Esophagus squamous epithelium (tissue), 5 donors: ENCODE measurements around the gene NR3C2. TPM values are rescaled to one million over a fixed set of nuclear protein-coding genes. Genes with fewer than 3 reads are reported as not detected.

Experiments used
- DNase-seq: peaks from one replicate; lab custom pipeline; 2025; lab: John Stamatoyannopoulos, UW
- H3K27ac ChIP-seq, 4 donors: fragments of 200-600 bp; sonication (generic); one replicate each; pipeline ENCODE4 v1.5.1; 2016 to 2019; ENCODE audit warnings: mild to moderate bottlenecking in 1 of 4
- H3K27me3 ChIP-seq, 4 donors: fragments of 200-600 bp; sonication (generic); 1 replicate in 3 of 4; 2 replicates in 1 of 4; pipeline versions ENCODE4 v1.5.1 to v1.6.0; 2017 to 2021; ENCODE audit warnings: antibody characterized with exemption in 1 of 4
- H3K36me3 ChIP-seq, 3 donors: fragments of 200-600 bp; sonication (generic); one replicate each; pipeline ENCODE4 v1.5.1; 2016 to 2019
- H3K4me1 ChIP-seq, 3 donors: fragments of 200-600 bp; sonication (generic); one replicate each; pipeline ENCODE4 v1.5.1; 2017 to 2019
- H3K4me3 ChIP-seq, 4 donors: fragments of 200-600 bp; sonication (generic); 1 replicate in 3 of 4; 2 replicates in 1 of 4; pipeline ENCODE4 v1.5.1; 2016 to 2019; ENCODE audit warnings: mild to moderate bottlenecking in 2 of 4, moderate library complexity in 1 of 4
- H3K9me3 ChIP-seq, 3 donors: fragments of 200-600 bp; sonication (generic); one replicate each; pipeline ENCODE4 v1.5.1; 2016 to 2019
- CTCF ChIP-seq, 6 experiments: fragments of 450-650 bp in 4 of 6; fragments of 200-600 bp in 2 of 6; sonication (generic) in 2 of 6; IDR thresholded peaks; one replicate each; pipeline ENCODE4 v1.5.1; 2016 to 2019; ENCODE audit warnings: antibody characterized with exemption in 6 of 6, mild to moderate bottlenecking in 4 of 6, moderate library complexity in 4 of 6
- POLR2A ChIP-seq, 4 donors: fragments of 450-650 bp; IDR thresholded peaks; one replicate each; pipeline ENCODE4 v1.6.1; 2017; ENCODE audit warnings: antibody characterized with exemption in 4 of 4, mild to moderate bottlenecking in 4 of 4, moderate library complexity in 3 of 4
- WGBS, 2 donors: methylation state at CpG; one replicate each; pipeline ENCODE4 v1.1.5; 2018; 5-methylcytosine and 5-hydroxymethylcytosine counted together
- intact Hi-C: fragments of 100-400 bp; cut with DNase I; formaldehyde crosslinking; loops from one replicate; pipeline ENCODE4 v1.15.0; 2022
- total RNA-seq, 4 donors: library from RNA; depleted of rRNA; stranded (reverse); fragments of >200 nt; gene quantifications; one replicate each; pipeline ENCODE4 v1.1.0, GENCODE V29; 2016
- donor health status: DM: yes; HTN: yes; CAD: no.

The NR3C2 gene
- total RNA-seq, 4 donors from 2014 or later: 1.2 to 5.3 (median 2.3) TPM

- no peak for DNase-seq
- Histone ChIP-seq H3K9me3 (no peaks in the 10 kb centered on the region), H3K36me3 (no peaks in the 10 kb centered on the region), H3K27me3 (no peaks in the 10 kb centered on the region), H3K4me3 (no peak overlapping the region), H3K4me1 (peaks cover 0 to 9% (median 0%) of the 10 kb centered on the region in 3 donors), H3K27ac (no peak overlapping the region)
- TF ChIP-seq CTCF (IDR thresholded peaks at IDR 0.05): no peak
- no peak for TF ChIP-seq POLR2A (IDR thresholded peaks at IDR 0.05)
- intact Hi-C loops: no loop called here
- 82 to 100% methylated on average over 1 of the region's 1 CpG for WGBS, 2 donors
Measured at GRCh38 chr4:148204892-148205291, 237.3 kb downstream of the NR3C2 start.

GRCh38 chr4:148204171-148204570, 238.0 kb downstream of the NR3C2 start:
- intact Hi-C loops: no loop called here
- H3K9me3 ChIP-seq: no peaks in the 10 kb centered on the region
- no peak overlapping the region for H3K27ac ChIP-seq
- H3K27me3 ChIP-seq: no peaks in the 10 kb centered on the region
- no peak overlapping the region for H3K4me3 ChIP-seq
- H3K4me1 ChIP-seq: peaks cover 0 to 9% (median 0%) of the 10 kb centered on the region in 3 donors
- no peak for TF ChIP-seq POLR2A (IDR thresholded peaks at IDR 0.05)
- no peak for TF ChIP-seq CTCF (IDR thresholded peaks at IDR 0.05)
- H3K36me3 ChIP-seq: no peaks in the 10 kb centered on the region
- no peak for DNase-seq
- WGBS, 2 donors: 73 to 80% methylated on average over 3 of the region's 3 CpGs

GRCh38 chr4:148203056-148203898, 238.9 kb downstream of the NR3C2 start:
- H3K27ac ChIP-seq: no peak overlapping the region
- no peaks in the 10 kb centered on the region for H3K27me3 ChIP-seq
- H3K4me3 ChIP-seq: no peak overlapping the region
- intact Hi-C loops: no loop called here
- TF ChIP-seq CTCF (IDR thresholded peaks at IDR 0.05): no peak
- TF ChIP-seq POLR2A (IDR thresholded peaks at IDR 0.05): no peak
- H3K4me1 ChIP-seq: peaks cover 0 to 9% (median 0%) of the 10 kb centered on the region in 3 donors
- no peaks in the 10 kb centered on the region for H3K9me3 ChIP-seq
- no peaks in the 10 kb centered on the region for H3K36me3 ChIP-seq
- WGBS, 2 donors: 41 to 56% methylated on average over 14 of the region's 14 CpGs
- no peak for DNase-seq

- no peaks in the 10 kb centered on the region for H3K27me3 ChIP-seq
- no peaks in the 10 kb centered on the region for H3K36me3 ChIP-seq
- peaks cover 0 to 9% (median 0%) of the 10 kb centered on the region in 3 donors for H3K4me1 ChIP-seq
- H3K9me3 ChIP-seq: no peaks in the 10 kb centered on the region
- no peak overlapping the region for H3K4me3 ChIP-seq
- WGBS, 2 donors: 88 to 93% methylated on average over 3 of the region's 3 CpGs
- TF ChIP-seq CTCF (IDR thresholded peaks at IDR 0.05): no peak
- no peak for TF ChIP-seq POLR2A (IDR thresholded peaks at IDR 0.05)
- H3K27ac ChIP-seq: no peak overlapping the region
- intact Hi-C loops: no loop called here
- no peak for DNase-seq
Measured at GRCh38 chr4:148200960-148201359, 241.3 kb downstream of the NR3C2 start.

- peaks cover 0 to 23% (median 0%) of the 10 kb centered on the region in 3 donors for H3K36me3 ChIP-seq
- no peak overlapping the region for H3K27ac ChIP-seq
- intact Hi-C loops: no loop called here
- no peaks in the 10 kb centered on the region for H3K4me1 ChIP-seq
- TF ChIP-seq CTCF (IDR thresholded peaks at IDR 0.05): no peak
- no peak for TF ChIP-seq POLR2A (IDR thresholded peaks at IDR 0.05)
- no peaks in the 10 kb centered on the region for H3K9me3 ChIP-seq
- WGBS, 2 donors: 94 to 96% methylated on average over 1 of the region's 1 CpG
- no peaks in the 10 kb centered on the region for H3K27me3 ChIP-seq
- no peak for DNase-seq
- H3K4me3 ChIP-seq: no peak overlapping the region
Measured at GRCh38 chr4:148196164-148196563, 246.1 kb downstream of the NR3C2 start.
